ENCODE results near the gene TRERF1.

DNA sequence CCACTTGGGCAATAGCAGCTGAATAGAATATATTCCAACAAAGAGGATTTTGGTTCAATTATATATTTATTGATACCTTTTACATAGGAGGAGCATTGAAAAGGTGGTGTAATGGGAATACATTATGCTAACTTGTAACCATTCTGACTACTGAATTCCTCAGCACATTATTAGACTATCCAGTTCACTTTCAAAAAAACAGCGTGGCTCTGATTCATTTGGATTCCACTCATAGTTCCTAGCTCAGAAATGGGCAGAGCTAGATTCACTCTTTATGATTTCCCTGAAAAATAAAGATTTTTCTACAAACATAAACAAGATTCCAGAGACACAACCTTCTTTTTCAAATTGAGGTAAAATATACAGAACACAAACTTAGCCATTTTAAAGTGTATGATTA lies 9.2 kb upstream of the TRERF1 start:
- TF ChIP-seq, protein P1, sequence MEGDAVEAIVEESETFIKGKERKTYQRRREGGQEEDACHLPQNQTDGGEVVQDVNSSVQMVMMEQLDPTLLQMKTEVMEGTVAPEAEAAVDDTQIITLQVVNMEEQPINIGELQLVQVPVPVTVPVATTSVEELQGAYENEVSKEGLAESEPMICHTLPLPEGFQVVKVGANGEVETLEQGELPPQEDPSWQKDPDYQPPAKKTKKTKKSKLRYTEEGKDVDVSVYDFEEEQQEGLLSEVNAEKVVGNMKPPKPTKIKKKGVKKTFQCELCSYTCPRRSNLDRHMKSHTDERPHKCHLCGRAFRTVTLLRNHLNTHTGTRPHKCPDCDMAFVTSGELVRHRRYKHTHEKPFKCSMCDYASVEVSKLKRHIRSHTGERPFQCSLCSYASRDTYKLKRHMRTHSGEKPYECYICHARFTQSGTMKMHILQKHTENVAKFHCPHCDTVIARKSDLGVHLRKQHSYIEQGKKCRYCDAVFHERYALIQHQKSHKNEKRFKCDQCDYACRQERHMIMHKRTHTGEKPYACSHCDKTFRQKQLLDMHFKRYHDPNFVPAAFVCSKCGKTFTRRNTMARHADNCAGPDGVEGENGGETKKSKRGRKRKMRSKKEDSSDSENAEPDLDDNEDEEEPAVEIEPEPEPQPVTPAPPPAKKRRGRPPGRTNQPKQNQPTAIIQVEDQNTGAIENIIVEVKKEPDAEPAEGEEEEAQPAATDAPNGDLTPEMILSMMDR (conservative IDR thresholded peaks at IDR 0.05; ENCODE audit: low read depth, low read length) = no peak
- TF ChIP-seq EZH2 (IDR thresholded peaks at IDR 0.05; ENCODE audit: low read length, unreplicated experiment) (no peak), EZH2phosphoT487 (IDR thresholded peaks at IDR 0.05; ENCODE audit: borderline replicate concordance, low read length) (no peak)
